Psoas muscle (tissue), 8 donors: ENCODE data around the gene ASTN1. TPM values are rescaled to one million over a fixed set of nuclear protein-coding genes. Genes with fewer than 3 reads are reported as not detected.
"Not testable (repeated sequence)": the region's sequence is repeated elsewhere in the genome, so short reads cannot be mapped to it uniquely, and the experiment has no call there.

Source experiments
- ATAC-seq, 4 donors: fragments of 200-7000 bp; cut with Tn5 transposase; one replicate each; pipeline ENCODE4 v1.9.1; 2020; ENCODE audit warnings: moderate library complexity in 3 of 4, mild to moderate bottlenecking in 2 of 4
- DNase-seq, 2 donors: peaks; one replicate each; pipeline ENCODE4 v3.0.0-alpha.2; 2020
- H3K27ac ChIP-seq: fragments of 200-600 bp; one replicate; pipeline ENCODE4 v1.8.0; 2022
- H3K27me3 ChIP-seq, 3 donors: fragments of 200-600 bp in 1 of 3; one replicate each; pipeline versions ENCODE4 v1.6.1 to v1.8.0; 2013 to 2022; ENCODE audit warnings: low read length in 2 of 3, mild to moderate bottlenecking in 2 of 3, moderate library complexity in 1 of 3; ENCODE audit not compliant: insufficient read depth in 3 of 3
- H3K36me3 ChIP-seq, 2 donors: fragments of 200-600 bp in 1 of 2; one replicate each; pipeline versions ENCODE4 v1.6.1 to v1.8.0; 2013 to 2022; ENCODE audit warnings: low read depth in 1 of 2, mild to moderate bottlenecking in 1 of 2, moderate library complexity in 1 of 2; ENCODE audit not compliant: insufficient read depth in 1 of 2
- H3K4me1 ChIP-seq: fragments of 200-600 bp; one replicate; pipeline ENCODE4 v1.8.0; 2022
- H3K4me3 ChIP-seq: fragments of 200-600 bp; one replicate; pipeline ENCODE4 v1.8.0; 2022; ENCODE audit warnings: mild to moderate bottlenecking
- H3K9me3 ChIP-seq: fragments of 200-600 bp; one replicate; pipeline ENCODE4 v1.8.0; 2022
- WGBS, 3 donors: extraction: QIAGEN DNeasy Blood & Tissue Kit; methylation state at CpG; one replicate each; pipeline versions ENCODE4 v1.1.6 to v1.1.7; 2013; 5-methylcytosine and 5-hydroxymethylcytosine counted together
- intact Hi-C, 2 donors: fragments of 100-400 bp; cut with DNase I; formaldehyde crosslinking; loops; one replicate each; pipeline versions ENCODE4 v1.11.0 to v1.14.2; 2022
- polyA plus RNA-seq, 3 donors: library from polyadenylated mRNA; stranded (reverse); fragments of 200-250 nt; gene quantifications; one replicate each; pipeline ENCODE4 v1.2.3, GENCODE V29; 2013
- total RNA-seq, 4 donors: library from RNA; stranded (reverse); fragmentation: NEBNext Ultra II Directional in 2 of 4; extraction: Animal tissue kit (Norgen Biotek cat#: 25700) in 2 of 4; gene quantifications; one replicate each; pipeline versions ENCODE4 v1.2.1 to v1.2.4, GENCODE V29; 2021 to 2023
- TF ChIP-seq, protein P1 (sequence below): fragments of 200-600 bp; IDR thresholded peaks from one replicate; pipeline ENCODE4 v1.8.0; 2022; ENCODE audit warnings: antibody characterized with exemption
- donor health status: healthy with polysubstance abuse.
- donor health status: DM: no; HTN: no; CAD: no; lungs with moderate emphysema.
- donor health status: Bipolar disorder and iron deficiency.
- donor health status: healthy.
- donor health status: DM: yes; HTN: yes; CAD: no.
- donor health status: DM: no; HTN: no; CAD: no.
- donor health status: DM: no; HTN: no; CAD: no.
- donor health status: DM: yes; HTN: yes; CAD: no.

ASTN1 gene
- total and polyA plus RNA-seq, 7 donors = 0.03 to 0.51 (median 0.11) TPM; not detected in 1

GRCh38 chr1:177077734-177078499 lies 86.6 kb downstream of the ASTN1 start:
- Histone ChIP-seq H3K4me1 (no peaks in the 10 kb centered on the region), H3K9me3 (no peaks in the 10 kb centered on the region), H3K4me3 (no peak overlapping the region), H3K27ac (no peak overlapping the region), H3K36me3 (no peaks in the 10 kb centered on the region), H3K27me3 (peaks cover 0 to 2% (median 1%) of the 10 kb centered on the region in 3 donors)
- TF ChIP-seq, protein P1, sequence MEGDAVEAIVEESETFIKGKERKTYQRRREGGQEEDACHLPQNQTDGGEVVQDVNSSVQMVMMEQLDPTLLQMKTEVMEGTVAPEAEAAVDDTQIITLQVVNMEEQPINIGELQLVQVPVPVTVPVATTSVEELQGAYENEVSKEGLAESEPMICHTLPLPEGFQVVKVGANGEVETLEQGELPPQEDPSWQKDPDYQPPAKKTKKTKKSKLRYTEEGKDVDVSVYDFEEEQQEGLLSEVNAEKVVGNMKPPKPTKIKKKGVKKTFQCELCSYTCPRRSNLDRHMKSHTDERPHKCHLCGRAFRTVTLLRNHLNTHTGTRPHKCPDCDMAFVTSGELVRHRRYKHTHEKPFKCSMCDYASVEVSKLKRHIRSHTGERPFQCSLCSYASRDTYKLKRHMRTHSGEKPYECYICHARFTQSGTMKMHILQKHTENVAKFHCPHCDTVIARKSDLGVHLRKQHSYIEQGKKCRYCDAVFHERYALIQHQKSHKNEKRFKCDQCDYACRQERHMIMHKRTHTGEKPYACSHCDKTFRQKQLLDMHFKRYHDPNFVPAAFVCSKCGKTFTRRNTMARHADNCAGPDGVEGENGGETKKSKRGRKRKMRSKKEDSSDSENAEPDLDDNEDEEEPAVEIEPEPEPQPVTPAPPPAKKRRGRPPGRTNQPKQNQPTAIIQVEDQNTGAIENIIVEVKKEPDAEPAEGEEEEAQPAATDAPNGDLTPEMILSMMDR = no peak
- WGBS, 3 donors = 61 to 67% (median 61%) methylated on average over 4 of the region's 4 CpGs
- intact Hi-C loops = no loop called here
- no peak for DNase-seq
- ATAC-seq = no peak

- 79 to 85% (median 80%) methylated on average over 8 of the region's 8 CpGs for WGBS, 3 donors
- no peak for ATAC-seq
- H3K27ac ChIP-seq = no peak overlapping the region
- no peaks in the 10 kb centered on the region for H3K9me3 ChIP-seq
- no peak for DNase-seq
- H3K4me3 ChIP-seq = no peak overlapping the region
- TF ChIP-seq, protein P1 = no peak
- no peaks in the 10 kb centered on the region for H3K4me1 ChIP-seq
- no peaks in the 10 kb centered on the region for H3K36me3 ChIP-seq
- peaks cover 0 to 2% (median 1%) of the 10 kb centered on the region in 3 donors for H3K27me3 ChIP-seq
- intact Hi-C loops = no loop called here
These were observed 87.5 kb downstream of the ASTN1 start for GRCh38 chr1:177077006-177077405.

- H3K4me1 ChIP-seq, H3K36me3 ChIP-seq, H3K9me3 ChIP-seq, H3K27ac ChIP-seq, intact Hi-C loops, DNase-seq, ATAC-seq, H3K27me3 ChIP-seq, H3K4me3 ChIP-seq: not testable (repeated sequence)
- WGBS, 3 donors = 91 to 97% (median 96%) methylated on average over 3 of the region's 3 CpGs
These were observed 89.7 kb downstream of the ASTN1 start for GRCh38 chr1:177074811-177075210.

GRCh38 chr1:177069490-177069889 lies 95.0 kb downstream of the ASTN1 start:
- TF ChIP-seq, protein P1 = no peak
- H3K4me1 ChIP-seq = no peaks in the 10 kb centered on the region
- H3K27ac ChIP-seq = no peak overlapping the region
- H3K9me3 ChIP-seq = no peaks in the 10 kb centered on the region
- peaks cover 0 to 2% (median 0%) of the 10 kb centered on the region in 3 donors for H3K27me3 ChIP-seq
- no peak for ATAC-seq
- H3K36me3 ChIP-seq = no peaks in the 10 kb centered on the region
- WGBS, 3 donors = 50 to 65% (median 54%) methylated on average over 3 of the region's 3 CpGs
- DNase-seq = no peak
- no peak overlapping the region for H3K4me3 ChIP-seq
- intact Hi-C loops = no loop called here

DNA sequence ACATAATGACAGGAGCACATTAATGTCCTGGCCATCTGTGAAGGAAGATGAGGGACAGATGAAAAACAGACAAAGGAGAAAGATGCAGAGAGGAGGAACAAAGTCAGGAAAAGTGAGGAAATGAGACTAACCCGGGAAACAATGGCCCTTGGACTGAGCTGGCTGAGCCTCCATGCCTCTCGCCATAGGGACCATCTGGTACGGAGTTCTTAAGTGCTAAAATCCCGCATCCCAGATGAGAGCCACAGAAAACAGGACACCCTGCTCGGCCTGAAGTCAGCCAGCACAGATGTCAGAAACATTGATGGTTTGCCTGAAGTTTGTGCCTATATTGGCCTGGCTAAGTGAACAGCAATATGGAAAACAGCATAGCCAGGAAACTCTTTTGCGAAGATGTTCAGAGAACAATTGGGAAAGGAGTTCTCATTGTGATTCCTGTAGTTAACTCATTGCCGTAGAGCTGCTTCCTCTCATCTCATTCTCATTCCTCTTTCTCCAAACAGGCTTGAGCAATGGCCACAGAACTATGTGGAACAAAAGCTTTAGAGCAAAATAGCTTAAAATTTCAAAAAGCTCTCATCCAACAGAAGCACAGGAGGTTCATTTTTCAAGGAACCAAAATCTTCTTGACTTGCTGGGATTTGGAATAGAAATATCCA lies 96.6 kb downstream of the ASTN1 start:
- ATAC-seq (no peak), DNase-seq (no peak)
- Histone ChIP-seq H3K36me3 (no peaks in the 10 kb centered on the region), H3K27ac (no peak overlapping the region), H3K4me1 (no peaks in the 10 kb centered on the region), H3K9me3 (no peaks in the 10 kb centered on the region), H3K27me3 (no peaks in the 10 kb centered on the region), H3K4me3 (no peak overlapping the region)
- TF ChIP-seq, protein P1 = no peak
- 68 to 75% (median 73%) methylated on average over 7 of the region's 7 CpGs for WGBS, 3 donors
- intact Hi-C loops = no loop called here
